C4-2B (cell line): ENCODE measurements around the gene CIRBP.

Experiments used
- ZFX ChIP-seq: fragments of 450-650 bp; IDR thresholded peaks from 2 replicates; pipeline ENCODE4 v1.6.1; 2017
- TF ChIP-seq, protein P1 (sequence below): fragments of 450-650 bp; conservative IDR thresholded peaks from 2 replicates; pipeline ENCODE4 v1.5.1; 2017; ENCODE audit warnings: mild to moderate bottlenecking

DNA sequence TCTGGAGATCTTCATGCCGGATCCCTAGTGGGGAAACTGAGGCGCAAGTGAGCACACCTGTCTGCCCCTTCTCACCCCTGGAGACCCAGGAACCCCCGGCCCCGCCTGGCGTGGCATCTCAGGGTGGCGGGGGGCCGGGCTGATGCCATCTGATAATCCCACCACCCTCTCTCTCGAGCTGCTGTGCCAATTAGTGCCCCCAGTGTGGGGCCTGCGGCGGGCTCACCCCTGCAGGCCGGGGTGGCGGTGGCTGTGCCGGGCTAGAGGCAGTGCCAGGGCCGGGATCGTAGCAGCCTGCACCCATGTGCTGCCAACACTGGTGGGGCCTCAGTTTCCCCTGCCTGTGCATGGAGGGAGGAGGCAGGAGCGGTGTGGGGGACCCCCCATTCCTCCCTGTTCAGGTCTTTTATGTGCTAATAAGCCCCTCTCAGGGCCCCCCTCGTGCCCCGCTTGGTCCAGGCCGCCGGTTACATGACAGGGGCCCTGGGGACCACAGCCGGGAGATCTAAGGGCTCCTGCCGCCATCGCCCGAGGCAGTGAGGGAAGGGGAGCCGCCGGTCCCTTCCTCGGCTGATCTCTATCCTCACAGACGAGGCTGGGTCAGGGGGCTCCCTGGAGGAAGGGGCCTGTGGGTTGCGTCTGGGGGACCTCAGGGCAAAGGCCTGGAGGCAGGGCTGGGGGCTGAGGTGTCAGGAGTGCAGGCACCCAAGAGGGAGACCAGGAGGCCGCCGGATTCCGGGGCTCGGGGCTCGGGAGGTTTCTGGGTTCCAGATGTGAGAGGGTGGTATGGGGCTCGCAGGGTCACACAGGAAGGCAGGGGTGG lies 24.9 kb downstream of the CIRBP start:
- TF ChIP-seq, protein P1, sequence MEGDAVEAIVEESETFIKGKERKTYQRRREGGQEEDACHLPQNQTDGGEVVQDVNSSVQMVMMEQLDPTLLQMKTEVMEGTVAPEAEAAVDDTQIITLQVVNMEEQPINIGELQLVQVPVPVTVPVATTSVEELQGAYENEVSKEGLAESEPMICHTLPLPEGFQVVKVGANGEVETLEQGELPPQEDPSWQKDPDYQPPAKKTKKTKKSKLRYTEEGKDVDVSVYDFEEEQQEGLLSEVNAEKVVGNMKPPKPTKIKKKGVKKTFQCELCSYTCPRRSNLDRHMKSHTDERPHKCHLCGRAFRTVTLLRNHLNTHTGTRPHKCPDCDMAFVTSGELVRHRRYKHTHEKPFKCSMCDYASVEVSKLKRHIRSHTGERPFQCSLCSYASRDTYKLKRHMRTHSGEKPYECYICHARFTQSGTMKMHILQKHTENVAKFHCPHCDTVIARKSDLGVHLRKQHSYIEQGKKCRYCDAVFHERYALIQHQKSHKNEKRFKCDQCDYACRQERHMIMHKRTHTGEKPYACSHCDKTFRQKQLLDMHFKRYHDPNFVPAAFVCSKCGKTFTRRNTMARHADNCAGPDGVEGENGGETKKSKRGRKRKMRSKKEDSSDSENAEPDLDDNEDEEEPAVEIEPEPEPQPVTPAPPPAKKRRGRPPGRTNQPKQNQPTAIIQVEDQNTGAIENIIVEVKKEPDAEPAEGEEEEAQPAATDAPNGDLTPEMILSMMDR: no peak
- TF ChIP-seq ZFX: no peak
